ENCODE results near the gene UBASH3A.

Gene UBASH3A

GRCh38 chr21:42392731-42393442 is 10.8 kb upstream of the UBASH3A start:
- in situ Hi-C loops (cut with HindIII; ENCODE audit: low sequenced_read_pairs): no loop called here
- no peak overlapping the region for H3K4me3 ChIP-seq (ENCODE audit: low read depth, low read length)
- no peak for TF ChIP-seq CTCF (IDR thresholded peaks at IDR 0.05; ENCODE audit: low read depth, low read length, missing control alignments)
- no peak for DNase-seq (ENCODE audit: low read depth)

- TF ChIP-seq CTCF (IDR thresholded peaks at IDR 0.05; ENCODE audit: low read depth, low read length, missing control alignments): no peak
- no peak for DNase-seq (ENCODE audit: low read depth)
- no peak overlapping the region for H3K4me3 ChIP-seq (ENCODE audit: low read depth, low read length)
- in situ Hi-C loops (cut with HindIII; ENCODE audit: low sequenced_read_pairs): no loop called here
Measured at GRCh38 chr21:42393443-42393950, 10.2 kb upstream of the UBASH3A start.

- DNase-seq (ENCODE audit: low read depth): no peak
- TF ChIP-seq CTCF (IDR thresholded peaks at IDR 0.05; ENCODE audit: low read depth, low read length, missing control alignments): no peak
- no peak overlapping the region for H3K4me3 ChIP-seq (ENCODE audit: low read depth, low read length)
- in situ Hi-C loops (cut with HindIII; ENCODE audit: low sequenced_read_pairs): no loop called here
Measured at GRCh38 chr21:42395302-42395701, 8.4 kb upstream of the UBASH3A start.

GRCh38 chr21:42395905-42396651 is 7.6 kb upstream of the UBASH3A start, which contains the start of gene TMPRSS3:
Gene TMPRSS3 (minus strand): TSS chr21:42396052. CDS start chr21:42395417, 635 bp downstream.
- H3K4me3 ChIP-seq (ENCODE audit: low read depth, low read length): no peak within 1 kb of the TSS
- no peak for DNase-seq (ENCODE audit: low read depth)
- TF ChIP-seq CTCF (IDR thresholded peaks at IDR 0.05; ENCODE audit: low read depth, low read length, missing control alignments): no peak
- in situ Hi-C loops (cut with HindIII; ENCODE audit: low sequenced_read_pairs): no loop called here

GRCh38 chr21:42396799-42397745 is 6.6 kb upstream of the UBASH3A start:
- no peak overlapping the region for H3K4me3 ChIP-seq (ENCODE audit: low read depth, low read length)
- in situ Hi-C loops (cut with HindIII; ENCODE audit: low sequenced_read_pairs): no loop called here
- DNase-seq (ENCODE audit: low read depth): no peak
- no peak for TF ChIP-seq CTCF (IDR thresholded peaks at IDR 0.05; ENCODE audit: low read depth, low read length, missing control alignments)
